Caco-2 (cell line): ENCODE data around the gene TSEN2. TPM values are rescaled to one million over a fixed set of nuclear protein-coding genes. Genes with fewer than 3 reads are reported as not detected.

Source experiments
- BruUV-seq: library from RNA; stranded (reverse); fragments of 400-500 nt; replicated peaks from 2 replicates; lab custom pipeline; 2021; lab: Mats Ljungman, UMichigan
- CTCF ChIA-PET: fragments of 300-600 bp; sonication (Branson Sonifier 250); formaldehyde crosslinking; loops from one replicate; lab custom pipeline; 2022; ENCODE audit warnings: antibody characterized with exemption; lab: Charles Lee
- POLR2A ChIA-PET: fragments of 300-600 bp; sonication (Branson Sonifier 250); formaldehyde crosslinking; loops from one replicate; lab custom pipeline; 2022; ENCODE audit warnings: antibody characterized with exemption; lab: Charles Lee
- DNase-seq, 2 experiments: peaks; one replicate each; pipeline versions ENCODE4 v3.0.0 to v3.0.0-alpha.2; 2020 to 2022
- H3K27me3 ChIP-seq: replicated peaks from 2 replicates; pipeline ENCODE4 v1.6.0; 2011; ENCODE audit warnings: low read length; ENCODE audit not compliant: control insufficient read depth, insufficient read depth
- H3K36me3 ChIP-seq: 2 replicates; pipeline ENCODE4 v1.5.1; 2011; ENCODE audit warnings: low read length; ENCODE audit not compliant: control insufficient read depth, insufficient read depth
- H3K4me1 ChIP-seq: fragments of 250-450 bp; sonication (Bioruptor Pico); 2 replicates; pipeline ENCODE4 v1.5.1; 2020; ENCODE audit warnings: mild to moderate bottlenecking
- H3K4me3 ChIP-seq: 2 replicates; pipeline ENCODE4 v1.5.1; 2011; ENCODE audit warnings: low read depth, mild to moderate bottlenecking, control low read depth, low read length
- H3K9me3 ChIP-seq: fragments of 250-450 bp; sonication (Bioruptor Pico); 2 replicates; pipeline ENCODE4 v1.5.1; 2020; ENCODE audit warnings: mild to moderate bottlenecking, moderate library complexity
- H3K27ac Mint-ChIP-seq: one replicate; pipeline ENCODE4 v1.8.0; 2022; ENCODE audit warnings: mixed read lengths; ENCODE audit not compliant: unreplicated experiment
- H3K27me3 Mint-ChIP-seq: one replicate; pipeline ENCODE4 v1.8.0; 2022; ENCODE audit warnings: mixed read lengths; ENCODE audit not compliant: insufficient read depth, unreplicated experiment
- H3K36me3 Mint-ChIP-seq: one replicate; pipeline ENCODE4 v1.8.0; 2022; ENCODE audit warnings: mild to moderate bottlenecking, mixed read lengths; ENCODE audit not compliant: insufficient read depth, unreplicated experiment
- H3K4me1 Mint-ChIP-seq: one replicate; pipeline ENCODE4 v1.8.0; 2022; ENCODE audit warnings: low read depth, mixed read lengths; ENCODE audit not compliant: unreplicated experiment
- H3K4me3 Mint-ChIP-seq: one replicate; pipeline ENCODE4 v1.8.0; 2022; ENCODE audit warnings: mild to moderate bottlenecking, moderate library complexity, mixed read lengths; ENCODE audit not compliant: unreplicated experiment
- H3K9me3 Mint-ChIP-seq: one replicate; pipeline ENCODE4 v1.8.0; 2022; ENCODE audit warnings: mixed read lengths; ENCODE audit not compliant: unreplicated experiment
- CTCF ChIP-seq, 2 experiments: fragments of 200-600 bp in 1 of 2; IDR thresholded peaks; 1 replicate in 1 of 2; 2 replicates in 1 of 2; pipeline versions ENCODE4 v1.5.1 to v1.8.0; 2011 to 2022; ENCODE audit warnings: antibody characterized with exemption in 1 of 2, control low read depth in 1 of 2, inconsistent platforms in 1 of 2, low read depth in 1 of 2, low read length in 1 of 2, mild to moderate bottlenecking in 1 of 2, moderate library complexity in 1 of 2; ENCODE audit not compliant: insufficient read depth in 1 of 2, severe bottlenecking in 1 of 2, unreplicated experiment in 1 of 2
- intact Hi-C: fragments of 100-400 bp; cut with micrococcal nuclease; formaldehyde crosslinking; loops from one replicate; pipeline ENCODE4 v1.10.0; 2022; ENCODE audit not compliant: unreplicated experiment
- total RNA-seq: library from RNA; stranded (reverse); gene quantifications from 2 replicates; pipeline ENCODE4 v1.2.3, GENCODE V29; 2022

The TSEN2 gene
- total RNA-seq, 1 experiment from 2014 or later = 19.6 TPM

GRCh38 chr3:12508291-12508700 lies 24.0 kb downstream of the TSEN2 start:
- CTCF ChIA-PET = no interaction called here
- Mint-ChIP-seq H3K9me3 (no peaks in the 10 kb centered on the region), H3K4me1 (no peaks in the 10 kb centered on the region), H3K4me3 (no peak overlapping the region), H3K36me3 (peaks cover 30% of the 10 kb centered on the region), H3K27ac (no peak overlapping the region), H3K27me3 (no peaks in the 10 kb centered on the region)
- no peak for TF ChIP-seq CTCF (IDR thresholded peaks at IDR 0.05; ENCODE audit: insufficient read depth in 1 of 2, low read depth in 1 of 2, low read length in 1 of 2, severe bottlenecking in 1 of 2, unreplicated experiment in 1 of 2)
- no peaks in the 10 kb centered on the region for H3K4me1 ChIP-seq
- no peaks in the 10 kb centered on the region for H3K27me3 ChIP-seq
- H3K36me3 ChIP-seq = 0 out of 2 replicates have a peak, but pooled peaks cover 2% of the 10 kb centered on the region
- BruUV-seq = no TSS peak
- no peaks in the 10 kb centered on the region for H3K9me3 ChIP-seq
- POLR2A ChIA-PET = no interaction called here
- intact Hi-C loops = no loop called here
- no peak for DNase-seq
- no peak overlapping the region for H3K4me3 ChIP-seq

GRCh38 chr3:12509466-12509865 lies 25.2 kb downstream of the TSEN2 start:
- H3K9me3 ChIP-seq = no peaks in the 10 kb centered on the region
- H3K4me3 Mint-ChIP-seq = no peak overlapping the region
- H3K4me1 Mint-ChIP-seq = no peaks in the 10 kb centered on the region
- POLR2A ChIA-PET = interaction anchor here (0.7 kb wide), 1 partner anchor 210 kb away, joined by 5 read pairs; no protein-coding TSS in a partner anchor
- BruUV-seq = no TSS peak
- H3K4me3 ChIP-seq = no peak overlapping the region
- H3K27ac Mint-ChIP-seq = no peak overlapping the region
- CTCF ChIA-PET = no interaction called here
- H3K4me1 ChIP-seq = no peaks in the 10 kb centered on the region
- H3K36me3 ChIP-seq = no peaks in the 10 kb centered on the region
- no peak for TF ChIP-seq CTCF (IDR thresholded peaks at IDR 0.05; ENCODE audit: insufficient read depth in 1 of 2, low read depth in 1 of 2, low read length in 1 of 2, severe bottlenecking in 1 of 2, unreplicated experiment in 1 of 2)
- no peak for DNase-seq
- H3K27me3 ChIP-seq = no peaks in the 10 kb centered on the region
- no peaks in the 10 kb centered on the region for H3K27me3 Mint-ChIP-seq
- no peaks in the 10 kb centered on the region for H3K9me3 Mint-ChIP-seq
- intact Hi-C loops = no loop called here
- peaks cover 19% of the 10 kb centered on the region for H3K36me3 Mint-ChIP-seq

GRCh38 chr3:12512534-12513118 lies 28.3 kb downstream of the TSEN2 start:
- H3K4me3 Mint-ChIP-seq = no peak overlapping the region
- intact Hi-C loops = no loop called here
- no peak for DNase-seq
- H3K27ac Mint-ChIP-seq = no peak overlapping the region
- no peaks in the 10 kb centered on the region for H3K9me3 Mint-ChIP-seq
- Histone ChIP-seq H3K36me3 (no peaks in the 10 kb centered on the region; the same call in 1 of the 2 replicates), H3K9me3 (no peaks in the 10 kb centered on the region), H3K4me3 (no peak overlapping the region), H3K4me1 (no peaks in the 10 kb centered on the region), H3K27me3 (no peaks in the 10 kb centered on the region)
- no peak for TF ChIP-seq CTCF (IDR thresholded peaks at IDR 0.05; ENCODE audit: insufficient read depth in 1 of 2, low read depth in 1 of 2, low read length in 1 of 2, severe bottlenecking in 1 of 2, unreplicated experiment in 1 of 2)
- H3K27me3 Mint-ChIP-seq = no peaks in the 10 kb centered on the region
- peaks cover 4% of the 10 kb centered on the region for H3K36me3 Mint-ChIP-seq
- no peaks in the 10 kb centered on the region for H3K4me1 Mint-ChIP-seq
- no TSS peak for BruUV-seq
- POLR2A ChIA-PET = no interaction called here
- CTCF ChIA-PET = no interaction called here
